K562 (cell line): ENCODE measurements around the gene MRPL4.

ENCODE experiments used
- CTCF ChIP-seq, 3 experiments: IDR thresholded peaks in 2 of 3; conservative IDR thresholded peaks in 1 of 3; 2 replicates each; pipeline ENCODE4 v1.5.1; 2011 to 2012; ENCODE audit warnings: low read length in 3 of 3, mild to moderate bottlenecking in 3 of 3, control low read depth in 2 of 3, improper control_type of control experiment in 1 of 3, inconsistent platforms in 1 of 3, low read depth in 1 of 3, mixed read lengths in 1 of 3, moderate library complexity in 1 of 3; ENCODE audit not compliant: insufficient read depth in 2 of 3
- GABPB1 ChIP-seq: sonication (generic); formaldehyde crosslinking; IDR thresholded peaks from 2 replicates; pipeline ENCODE4 v1.8.0; 2022; ENCODE audit warnings: mild to moderate bottlenecking, missing genetic modification reagents
- MLLT1 ChIP-seq, 2 experiments: fragments of 450-650 bp; IDR thresholded peaks; 2 replicates each; pipeline ENCODE4 v1.6.1; 2016
- POLR2AphosphoS2 ChIP-seq: IDR thresholded peaks from 2 replicates; pipeline ENCODE4 v1.6.1; 2012; ENCODE audit warnings: low read length, improper control_type of control experiment
- PREB ChIP-seq: sonication (generic); formaldehyde crosslinking; IDR thresholded peaks from 2 replicates; pipeline ENCODE4 v1.8.1; 2023; ENCODE audit warnings: mild to moderate bottlenecking, missing genetic modification reagents
- RAD21 ChIP-seq, 2 experiments: fragments of 250-450 bp in 1 of 2; fragments of 450-650 bp in 1 of 2; sonication (Bioruptor Pico) in 1 of 2; formaldehyde crosslinking in 1 of 2; IDR thresholded peaks in 1 of 2; conservative IDR thresholded peaks in 1 of 2; 2 replicates each; pipeline versions ENCODE4 v1.4.0 to v1.8.0; 2020 to 2022; ENCODE audit warnings: mild to moderate bottlenecking in 2 of 2, moderate library complexity in 1 of 2
- SAFB2 ChIP-seq: fragments of 200-400 bp; formaldehyde crosslinking; IDR thresholded peaks from 2 replicates; pipeline ENCODE4 v1.6.1; 2018; ENCODE audit warnings: borderline replicate concordance, low read length, low read depth, moderate library complexity; ENCODE audit not compliant: severe bottlenecking
- ZBTB33 ChIP-seq: sonication (generic); formaldehyde crosslinking; IDR thresholded peaks from 2 replicates; pipeline ENCODE4 v1.8.1; 2023; ENCODE audit warnings: mild to moderate bottlenecking, missing genetic modification reagents

- TF ChIP-seq MLLT1 (IDR thresholded peaks at IDR 0.05) = no peak
- no peak for TF ChIP-seq ZBTB33 (CRISPR knock-in tag)
- TF ChIP-seq POLR2AphosphoS2 = no peak
- TF ChIP-seq PREB (CRISPR knock-in tag) = no peak
- no peak for TF ChIP-seq CTCF (IDR thresholded peaks at IDR 0.05 in 2 of 3, conservative IDR thresholded peaks at IDR 0.05 in 1 of 3; ENCODE audit: insufficient read depth in 2 of 3, low read depth in 1 of 3, low read length in 3 of 3)
- TF ChIP-seq RAD21 (CRISPR knock-in tag; conservative IDR thresholded peaks at IDR 0.05 in 1 of 2, IDR thresholded peaks at IDR 0.05 in 1 of 2) = no peak
- TF ChIP-seq GABPB1 (CRISPR knock-in tag) = no peak
- TF ChIP-seq SAFB2 = no peak
Observed at GRCh38 chr19:10243606-10244005, 8.4 kb upstream of the MRPL4 start.
